MM.1S (cell line): ENCODE data around the gene HOXC9.

Source experiments
- DNase-seq: peaks from one replicate; pipeline ENCODE4 v3.0.0-alpha.2; 2015
- H2AFZ ChIP-seq: fragments of 300-600 bp; sonication (generic); 2 replicates; pipeline ENCODE4 v1.6.0; 2016; ENCODE audit warnings: antibody characterized with exemption, low read length
- H3F3A ChIP-seq: fragments of 300-600 bp; sonication (generic); 2 replicates; pipeline ENCODE4 v1.6.1; 2016; ENCODE audit warnings: mild to moderate bottlenecking, antibody characterized with exemption, low read length, moderate library complexity, mixed read lengths; ENCODE audit not compliant: insufficient read depth
- H3K27ac ChIP-seq: fragments of 300-600 bp; sonication (generic); 2 replicates; pipeline ENCODE4 v1.5.1; 2016; ENCODE audit warnings: mild to moderate bottlenecking, low read length
- H3K27me3 ChIP-seq: fragments of 300-600 bp; sonication (generic); replicated peaks from 2 replicates; pipeline ENCODE4 v1.6.0; 2016; ENCODE audit warnings: low read length; ENCODE audit not compliant: insufficient read depth
- H3K36me3 ChIP-seq: fragments of 300-600 bp; sonication (generic); replicated peaks from 2 replicates; pipeline ENCODE4 v1.6.1; 2016; ENCODE audit warnings: mild to moderate bottlenecking, low read length, mixed read lengths; ENCODE audit not compliant: insufficient read depth
- H3K4me1 ChIP-seq: fragments of 300-600 bp; sonication (generic); 2 replicates; pipeline ENCODE4 v1.6.1; 2016; ENCODE audit warnings: low read length, mixed read lengths
- H3K4me2 ChIP-seq: fragments of 300-600 bp; sonication (generic); 2 replicates; pipeline ENCODE4 v1.6.0; 2016; ENCODE audit warnings: low read depth, low read length
- H3K4me3 ChIP-seq: fragments of 300-600 bp; sonication (generic); 2 replicates; pipeline ENCODE4 v1.5.1; 2016; ENCODE audit warnings: low read length, mixed read lengths
- H3K79me2 ChIP-seq: fragments of 300-600 bp; sonication (generic); 2 replicates; pipeline ENCODE4 v1.6.1; 2016; ENCODE audit warnings: mixed run types, low read length, mixed read lengths
- H3K9ac ChIP-seq: fragments of 300-600 bp; sonication (generic); 2 replicates; pipeline ENCODE4 v1.6.1; 2016; ENCODE audit warnings: low read length, mixed read lengths
- H3K9me2 ChIP-seq: fragments of 300-600 bp; sonication (generic); replicated peaks from 2 replicates; pipeline ENCODE4 v1.6.1; 2016; ENCODE audit warnings: mild to moderate bottlenecking, low read length, mixed read lengths; ENCODE audit not compliant: insufficient read depth
- H3K9me3 ChIP-seq: fragments of 300-600 bp; sonication (generic); replicated peaks from 2 replicates; pipeline ENCODE4 v1.6.1; 2016; ENCODE audit warnings: mild to moderate bottlenecking, low read length, mixed read lengths; ENCODE audit not compliant: insufficient read depth
- H4K20me1 ChIP-seq: fragments of 300-600 bp; sonication (generic); 2 replicates; pipeline ENCODE4 v1.6.1; 2016; ENCODE audit warnings: mild to moderate bottlenecking, low read length, moderate library complexity, mixed read lengths; ENCODE audit not compliant: insufficient read depth
- EZH2 ChIP-seq: fragments of 300-600 bp; sonication (generic); optimal IDR thresholded peaks from 2 replicates; pipeline ENCODE3; 2017; ENCODE audit warnings: low read depth, mild to moderate bottlenecking, antibody characterized with exemption, low read length, mixed read lengths
- EZH2phosphoT487 ChIP-seq: fragments of 300-600 bp; sonication (generic); IDR thresholded peaks from 2 replicates; pipeline ENCODE4 v1.6.1; 2018; ENCODE audit warnings: antibody characterized with exemption, low read length
- TF ChIP-seq, protein P1 (sequence below): fragments of 300-600 bp; sonication (generic); IDR thresholded peaks from 2 replicates; pipeline ENCODE4 v1.5.1; 2016; ENCODE audit warnings: antibody characterized with exemption, low read length, mixed read lengths

The HOXC9 gene

GRCh38 chr12:53978477-53979356 lies 21.2 kb upstream of the HOXC9 start:
- Histone ChIP-seq H3K9me2 (no peaks in the 10 kb centered on the region), H3K4me2 (no peak overlapping the region), H3K27ac (no peak overlapping the region), H3K4me3 (no peak overlapping the region), H3K9ac (no peak overlapping the region), H3K79me2 (no peaks in the 10 kb centered on the region), H3K4me1 (peaks cover 5% of the 10 kb centered on the region; the same call in 1 of the 2 replicates), H4K20me1 (no peaks in the 10 kb centered on the region; the same call in none of the 2 replicates), H3K36me3 (no peaks in the 10 kb centered on the region), H2AFZ (no peak overlapping the region), H3F3A (peaks cover 4% of the 10 kb centered on the region; the same call in 1 of the 2 replicates), H3K27me3 (peaks cover 96% of the 10 kb centered on the region), H3K9me3 (no peaks in the 10 kb centered on the region)
- TF ChIP-seq, protein P1, sequence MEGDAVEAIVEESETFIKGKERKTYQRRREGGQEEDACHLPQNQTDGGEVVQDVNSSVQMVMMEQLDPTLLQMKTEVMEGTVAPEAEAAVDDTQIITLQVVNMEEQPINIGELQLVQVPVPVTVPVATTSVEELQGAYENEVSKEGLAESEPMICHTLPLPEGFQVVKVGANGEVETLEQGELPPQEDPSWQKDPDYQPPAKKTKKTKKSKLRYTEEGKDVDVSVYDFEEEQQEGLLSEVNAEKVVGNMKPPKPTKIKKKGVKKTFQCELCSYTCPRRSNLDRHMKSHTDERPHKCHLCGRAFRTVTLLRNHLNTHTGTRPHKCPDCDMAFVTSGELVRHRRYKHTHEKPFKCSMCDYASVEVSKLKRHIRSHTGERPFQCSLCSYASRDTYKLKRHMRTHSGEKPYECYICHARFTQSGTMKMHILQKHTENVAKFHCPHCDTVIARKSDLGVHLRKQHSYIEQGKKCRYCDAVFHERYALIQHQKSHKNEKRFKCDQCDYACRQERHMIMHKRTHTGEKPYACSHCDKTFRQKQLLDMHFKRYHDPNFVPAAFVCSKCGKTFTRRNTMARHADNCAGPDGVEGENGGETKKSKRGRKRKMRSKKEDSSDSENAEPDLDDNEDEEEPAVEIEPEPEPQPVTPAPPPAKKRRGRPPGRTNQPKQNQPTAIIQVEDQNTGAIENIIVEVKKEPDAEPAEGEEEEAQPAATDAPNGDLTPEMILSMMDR = no peak
- TF ChIP-seq EZH2 = no peak
- no peak for TF ChIP-seq EZH2phosphoT487
- DNase-seq = no peak

- TF ChIP-seq EZH2 (no peak), EZH2phosphoT487 (no peak)
- TF ChIP-seq, protein P1 = no peak
- Histone ChIP-seq H3K4me2 (no peak overlapping the region), H3K27ac (no peak overlapping the region), H2AFZ (no peak overlapping the region), H3K79me2 (no peaks in the 10 kb centered on the region), H3K27me3 (peaks cover 95% of the 10 kb centered on the region), H3K9me2 (no peaks in the 10 kb centered on the region), H3K4me1 (peaks cover 5% of the 10 kb centered on the region; the same call in 1 of the 2 replicates), H3K4me3 (no peak overlapping the region), H3K36me3 (no peaks in the 10 kb centered on the region), H4K20me1 (no peaks in the 10 kb centered on the region; the same call in 1 of the 2 replicates), H3K9me3 (no peaks in the 10 kb centered on the region), H3F3A (peaks cover 3% of the 10 kb centered on the region; the same call in 1 of the 2 replicates), H3K9ac (no peak overlapping the region)
- no peak for DNase-seq
Observed at GRCh38 chr12:53980104-53980801, 19.7 kb upstream of the HOXC9 start.

DNA sequence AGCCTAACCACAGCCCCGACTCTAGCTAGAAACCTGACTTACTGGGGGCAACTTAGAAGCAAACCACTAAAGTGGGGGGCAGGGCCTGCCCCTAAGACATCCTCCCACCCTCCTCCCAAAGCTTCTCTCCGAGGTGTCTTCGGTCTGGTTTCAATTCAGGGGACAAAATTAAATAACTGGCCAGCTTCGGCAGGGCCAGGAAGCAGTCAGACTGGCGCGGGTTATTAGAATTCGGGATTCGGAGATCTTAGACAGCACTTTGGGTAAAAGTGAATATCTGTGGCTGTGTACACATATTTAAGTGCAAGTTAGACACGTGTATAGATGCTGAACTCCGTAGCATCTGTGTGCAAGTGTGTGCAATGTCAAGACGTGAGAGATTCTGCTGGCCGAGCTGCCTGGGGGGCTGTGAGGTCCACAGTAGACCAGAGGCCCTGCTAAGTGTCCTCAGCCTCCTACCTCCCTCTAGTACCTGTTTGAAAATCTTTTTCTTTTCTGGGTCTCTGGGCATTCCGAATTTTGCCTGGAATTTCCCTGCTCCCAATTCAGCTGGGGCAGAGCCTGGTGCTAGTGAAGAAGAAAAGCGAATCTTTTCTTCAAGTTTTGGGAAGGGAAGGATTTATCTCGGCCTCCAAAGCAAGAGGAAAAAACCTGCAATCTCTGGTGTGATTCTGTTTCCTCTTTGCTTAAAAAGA lies 19.0 kb upstream of the HOXC9 start:
- no peak for DNase-seq
- Histone ChIP-seq H3K4me3 (no peak overlapping the region), H3K9me2 (no peaks in the 10 kb centered on the region), H3K27ac (no peak overlapping the region), H4K20me1 (no peaks in the 10 kb centered on the region; the same call in 1 of the 2 replicates), H3K4me2 (no peak overlapping the region), H3K9me3 (no peaks in the 10 kb centered on the region), H3K36me3 (no peaks in the 10 kb centered on the region), H3F3A (no peaks in the 10 kb centered on the region), H3K9ac (no peak overlapping the region), H3K79me2 (no peaks in the 10 kb centered on the region), H3K27me3 (peaks cover 96% of the 10 kb centered on the region), H3K4me1 (peaks cover 5% of the 10 kb centered on the region; the same call in 1 of the 2 replicates), H2AFZ (no peak overlapping the region)
- no peak for TF ChIP-seq EZH2phosphoT487
- TF ChIP-seq, protein P1 = no peak
